ENCODE data around the gene EPN1.
"Not testable (repeated sequence)": the region's sequence is repeated elsewhere in the genome, so short reads cannot be mapped to it uniquely, and the experiment has no call there.

DNA sequence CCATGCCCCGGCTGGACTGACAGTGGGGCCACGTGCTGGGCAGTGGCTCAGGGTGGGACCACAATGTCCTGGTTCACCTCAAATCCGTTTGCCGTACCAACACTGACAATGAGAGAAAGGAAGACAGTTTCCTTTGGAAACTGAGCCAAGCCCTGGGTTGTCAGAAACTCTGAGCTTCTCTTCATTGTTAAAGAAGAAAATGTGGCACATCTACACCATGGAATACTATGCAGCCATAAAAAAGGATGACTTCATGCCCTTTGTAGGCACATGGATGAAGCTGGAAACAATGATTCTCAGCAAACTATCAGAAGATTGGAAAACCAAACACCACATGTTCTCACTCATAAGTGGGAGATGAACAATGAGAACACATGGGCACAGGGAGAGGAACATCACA lies 81.8 kb downstream of the EPN1 start:
- not testable (repeated sequence) for TF ChIP-seq EZH2 (IDR thresholded peaks at IDR 0.05; ENCODE audit: insufficient read depth, poor library complexity, severe bottlenecking); EZH2phosphoT487 (IDR thresholded peaks at IDR 0.05; ENCODE audit: insufficient read depth, low read depth)

Measured in GM23248 (cell line).